ENCODE data around the gene ADAM19. TPM values are rescaled to one million over a fixed set of nuclear protein-coding genes. Genes with fewer than 3 reads are reported as not detected.

ADAM19 gene
- total RNA-seq, 1 experiment from 2014 or later, result 62.9 TPM

GRCh38 chr5:157541447-157542118 lies 34.0 kb downstream of the ADAM19 start:
- ChIA-PET POLR2A (no interaction called here), CTCF (no interaction called here)
- BruUV-seq (replicated peaks), result no TSS peak
- intact Hi-C loops (cut with micrococcal nuclease; ENCODE audit: unreplicated experiment), result no loop called here
- H3K27me3 ChIP-seq (replicated peaks; ENCODE audit: control insufficient read depth, insufficient read depth, low read length), result no peaks in the 10 kb centered on the region
- H3K4me3 Mint-ChIP-seq (ENCODE audit: unreplicated experiment), result no peak overlapping the region
- H3K4me1 ChIP-seq, result peaks cover 34% of the 10 kb centered on the region
- no peak for DNase-seq
- no peaks in the 10 kb centered on the region for H3K9me3 ChIP-seq
- H3K9me3 Mint-ChIP-seq (ENCODE audit: unreplicated experiment), result no peaks in the 10 kb centered on the region
- peak overlapping the region; percentile 55 for H3K27ac Mint-ChIP-seq (ENCODE audit: unreplicated experiment)
- H3K36me3 Mint-ChIP-seq (ENCODE audit: insufficient read depth, unreplicated experiment), result peaks cover 12% of the 10 kb centered on the region
- no peak overlapping the region for H3K4me3 ChIP-seq (ENCODE audit: low read depth, low read length)
- H3K27me3 Mint-ChIP-seq (ENCODE audit: insufficient read depth, unreplicated experiment), result no peaks in the 10 kb centered on the region
- H3K4me1 Mint-ChIP-seq (ENCODE audit: low read depth, unreplicated experiment), result peaks cover 43% of the 10 kb centered on the region
- H3K36me3 ChIP-seq (ENCODE audit: control insufficient read depth, insufficient read depth, low read length), result no peaks in the 10 kb centered on the region; the same call in 1 of the 2 replicates
- TF ChIP-seq, protein P1, sequence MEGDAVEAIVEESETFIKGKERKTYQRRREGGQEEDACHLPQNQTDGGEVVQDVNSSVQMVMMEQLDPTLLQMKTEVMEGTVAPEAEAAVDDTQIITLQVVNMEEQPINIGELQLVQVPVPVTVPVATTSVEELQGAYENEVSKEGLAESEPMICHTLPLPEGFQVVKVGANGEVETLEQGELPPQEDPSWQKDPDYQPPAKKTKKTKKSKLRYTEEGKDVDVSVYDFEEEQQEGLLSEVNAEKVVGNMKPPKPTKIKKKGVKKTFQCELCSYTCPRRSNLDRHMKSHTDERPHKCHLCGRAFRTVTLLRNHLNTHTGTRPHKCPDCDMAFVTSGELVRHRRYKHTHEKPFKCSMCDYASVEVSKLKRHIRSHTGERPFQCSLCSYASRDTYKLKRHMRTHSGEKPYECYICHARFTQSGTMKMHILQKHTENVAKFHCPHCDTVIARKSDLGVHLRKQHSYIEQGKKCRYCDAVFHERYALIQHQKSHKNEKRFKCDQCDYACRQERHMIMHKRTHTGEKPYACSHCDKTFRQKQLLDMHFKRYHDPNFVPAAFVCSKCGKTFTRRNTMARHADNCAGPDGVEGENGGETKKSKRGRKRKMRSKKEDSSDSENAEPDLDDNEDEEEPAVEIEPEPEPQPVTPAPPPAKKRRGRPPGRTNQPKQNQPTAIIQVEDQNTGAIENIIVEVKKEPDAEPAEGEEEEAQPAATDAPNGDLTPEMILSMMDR (IDR thresholded peaks at IDR 0.05; ENCODE audit: insufficient read depth in 1 of 2, low read depth in 1 of 2, low read length in 1 of 2, severe bottlenecking in 1 of 2, unreplicated experiment in 1 of 2), result no peak

GRCh38 chr5:157540707-157541446 lies 34.7 kb downstream of the ADAM19 start:
- H3K9me3 ChIP-seq, result no peaks in the 10 kb centered on the region
- intact Hi-C loops (cut with micrococcal nuclease; ENCODE audit: unreplicated experiment), result no loop called here
- ChIA-PET POLR2A (interaction anchor here (0.6 kb wide), 1 partner anchor 10 kb away, joined by 3 read pairs; no protein-coding TSS in a partner anchor), CTCF (no interaction called here)
- peaks cover 27% of the 10 kb centered on the region for H3K4me1 ChIP-seq
- TF ChIP-seq, protein P1 (IDR thresholded peaks at IDR 0.05; ENCODE audit: insufficient read depth in 1 of 2, low read depth in 1 of 2, low read length in 1 of 2, severe bottlenecking in 1 of 2, unreplicated experiment in 1 of 2), result no peak
- no peaks in the 10 kb centered on the region for H3K9me3 Mint-ChIP-seq (ENCODE audit: unreplicated experiment)
- H3K36me3 ChIP-seq (ENCODE audit: control insufficient read depth, insufficient read depth, low read length), result no peaks in the 10 kb centered on the region; the same call in 1 of the 2 replicates
- H3K4me1 Mint-ChIP-seq (ENCODE audit: low read depth, unreplicated experiment), result peaks cover 36% of the 10 kb centered on the region
- no peak for DNase-seq
- no peak overlapping the region for H3K4me3 ChIP-seq (ENCODE audit: low read depth, low read length)
- peak overlapping the region; percentile 55 for H3K27ac Mint-ChIP-seq (ENCODE audit: unreplicated experiment)
- H3K27me3 Mint-ChIP-seq (ENCODE audit: insufficient read depth, unreplicated experiment), result no peaks in the 10 kb centered on the region
- no TSS peak for BruUV-seq (replicated peaks)
- H3K4me3 Mint-ChIP-seq (ENCODE audit: unreplicated experiment), result no peak overlapping the region
- no peaks in the 10 kb centered on the region for H3K27me3 ChIP-seq (replicated peaks; ENCODE audit: control insufficient read depth, insufficient read depth, low read length)
- peaks cover 9% of the 10 kb centered on the region for H3K36me3 Mint-ChIP-seq (ENCODE audit: insufficient read depth, unreplicated experiment)

GRCh38 chr5:157540124-157540523 lies 35.5 kb downstream of the ADAM19 start:
- POLR2A ChIA-PET, result no interaction called here
- CTCF ChIA-PET, result no interaction called here
- H3K27me3 Mint-ChIP-seq (ENCODE audit: insufficient read depth, unreplicated experiment), result no peaks in the 10 kb centered on the region

More at GRCh38 chr5:157540124-157540523, 35.5 kb downstream of the ADAM19 start:
- Histone ChIP-seq H3K4me3 (ENCODE audit: low read depth, low read length) (no peak overlapping the region), H3K27me3 (replicated peaks; ENCODE audit: control insufficient read depth, insufficient read depth, low read length) (no peaks in the 10 kb centered on the region), H3K9me3 (no peaks in the 10 kb centered on the region), H3K4me1 (peaks cover 21% of the 10 kb centered on the region), H3K36me3 (ENCODE audit: control insufficient read depth, insufficient read depth, low read length) (no peaks in the 10 kb centered on the region; the same call in 1 of the 2 replicates)
- no peaks in the 10 kb centered on the region for H3K9me3 Mint-ChIP-seq (ENCODE audit: unreplicated experiment)
- H3K36me3 Mint-ChIP-seq (ENCODE audit: insufficient read depth, unreplicated experiment), result peaks cover 14% of the 10 kb centered on the region
- TF ChIP-seq, protein P1 (IDR thresholded peaks at IDR 0.05; ENCODE audit: insufficient read depth in 1 of 2, low read depth in 1 of 2, low read length in 1 of 2, severe bottlenecking in 1 of 2, unreplicated experiment in 1 of 2), result no peak
- intact Hi-C loops (cut with micrococcal nuclease; ENCODE audit: unreplicated experiment), result no loop called here
- H3K4me3 Mint-ChIP-seq (ENCODE audit: unreplicated experiment), result no peak overlapping the region
- H3K27ac Mint-ChIP-seq (ENCODE audit: unreplicated experiment), result no peak overlapping the region
- DNase-seq, result no peak
- peaks cover 30% of the 10 kb centered on the region for H3K4me1 Mint-ChIP-seq (ENCODE audit: low read depth, unreplicated experiment)
- BruUV-seq (replicated peaks), result no TSS peak

Data from Caco-2 (cell line).